NCI-H1092 (cell line): ENCODE measurements around the gene GJD3.
A peak's percentile ranks its signal among the peaks of the same experiment; 100 is the strongest.
"Not testable (repeated sequence)": the region's sequence is repeated elsewhere in the genome, so short reads cannot be mapped to it uniquely, and the experiment has no call there.

Experiments used
- DNase-seq: peaks from one replicate; lab custom pipeline; 2025; lab: John Stamatoyannopoulos, UW

Gene GJD3, protein sequence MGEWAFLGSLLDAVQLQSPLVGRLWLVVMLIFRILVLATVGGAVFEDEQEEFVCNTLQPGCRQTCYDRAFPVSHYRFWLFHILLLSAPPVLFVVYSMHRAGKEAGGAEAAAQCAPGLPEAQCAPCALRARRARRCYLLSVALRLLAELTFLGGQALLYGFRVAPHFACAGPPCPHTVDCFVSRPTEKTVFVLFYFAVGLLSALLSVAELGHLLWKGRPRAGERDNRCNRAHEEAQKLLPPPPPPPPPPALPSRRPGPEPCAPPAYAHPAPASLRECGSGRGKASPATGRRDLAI

DNA sequence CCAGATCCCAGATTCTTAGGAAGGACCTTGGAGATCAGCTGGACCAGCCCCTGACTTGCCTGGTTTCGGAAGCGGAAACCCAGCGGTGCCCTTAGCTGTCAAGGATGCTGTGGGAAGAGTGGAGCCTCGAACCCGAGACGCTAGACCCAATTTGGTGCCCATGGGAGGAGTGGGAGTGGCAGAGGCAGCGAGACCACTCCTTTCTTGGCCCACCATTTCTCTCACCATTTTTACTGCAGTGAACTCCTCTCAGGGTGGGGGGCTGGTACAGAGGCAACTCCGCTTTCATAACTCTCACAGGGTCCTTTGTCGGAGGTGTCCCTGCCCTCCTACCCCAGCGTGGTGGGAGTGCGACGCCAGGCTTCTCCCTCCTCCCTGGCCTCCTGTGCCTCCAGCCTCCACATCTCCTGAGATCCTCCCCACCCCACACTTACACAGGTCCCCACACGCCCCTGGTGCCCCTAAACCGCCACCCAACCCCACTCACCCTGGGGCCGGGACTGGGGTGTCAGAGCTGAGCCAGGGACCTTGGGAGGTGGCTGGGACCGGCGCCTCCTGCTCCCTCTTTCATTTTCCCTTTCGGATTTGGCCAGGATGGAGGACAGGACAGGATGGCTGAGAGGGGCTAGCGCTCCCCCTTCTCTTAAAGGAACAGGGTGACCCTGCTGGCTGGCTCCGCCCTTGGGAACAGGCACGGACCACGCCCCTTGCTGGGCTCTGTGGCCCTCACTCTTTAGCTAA is at the start of gene GJD3:
Gene GJD3 (minus strand): TSS at position 617 of the 741 bp plus-strand sequence. CDS start 922 bp downstream, outside the sequence.
- no peak for DNase-seq

DNA sequence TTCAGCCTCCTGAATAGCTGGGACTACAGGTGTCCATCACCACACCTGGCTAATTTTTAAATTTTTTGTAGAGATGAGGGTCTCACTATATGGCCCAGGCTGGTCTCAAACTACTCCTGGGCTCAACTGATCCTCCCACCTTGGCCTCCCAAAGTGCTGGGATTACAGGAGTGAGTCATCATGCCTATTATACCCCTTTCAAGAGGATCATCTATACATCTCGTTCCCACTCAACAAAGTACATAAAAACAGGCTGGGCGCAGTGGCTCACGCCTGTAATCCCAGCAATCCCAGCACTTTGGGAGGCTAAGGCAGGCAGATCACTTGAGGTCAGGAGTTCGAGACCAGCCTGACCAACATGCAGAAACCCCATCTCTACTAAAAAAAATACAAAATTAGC is 49.8 kb upstream of the GJD3 start:
- DNase-seq, result not testable (repeated sequence)

- DNase-seq, result no peak
Observed at GRCh38 chr17:40412880-40413279, 48.3 kb upstream of the GJD3 start.

DNA sequence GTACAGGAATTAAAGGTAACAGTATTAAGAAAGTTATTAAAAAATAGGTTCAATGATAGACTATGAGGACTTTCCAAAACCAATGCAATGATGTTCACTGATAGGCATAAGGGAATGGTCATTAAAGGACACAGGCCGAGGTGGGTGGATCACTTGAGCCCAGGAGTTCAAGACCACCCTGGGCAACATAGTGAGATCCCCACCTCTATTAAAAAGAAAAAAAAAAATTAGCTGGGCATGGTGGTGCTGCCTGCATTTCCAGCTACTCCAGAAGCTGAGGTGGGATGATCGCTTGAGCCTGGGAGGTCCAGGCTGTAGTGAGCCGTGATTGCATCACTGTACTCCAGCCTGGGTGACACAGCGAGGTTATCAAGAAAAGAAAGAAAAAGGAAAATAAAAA is 47.3 kb upstream of the GJD3 start:
- DNase-seq, result no peak

DNA sequence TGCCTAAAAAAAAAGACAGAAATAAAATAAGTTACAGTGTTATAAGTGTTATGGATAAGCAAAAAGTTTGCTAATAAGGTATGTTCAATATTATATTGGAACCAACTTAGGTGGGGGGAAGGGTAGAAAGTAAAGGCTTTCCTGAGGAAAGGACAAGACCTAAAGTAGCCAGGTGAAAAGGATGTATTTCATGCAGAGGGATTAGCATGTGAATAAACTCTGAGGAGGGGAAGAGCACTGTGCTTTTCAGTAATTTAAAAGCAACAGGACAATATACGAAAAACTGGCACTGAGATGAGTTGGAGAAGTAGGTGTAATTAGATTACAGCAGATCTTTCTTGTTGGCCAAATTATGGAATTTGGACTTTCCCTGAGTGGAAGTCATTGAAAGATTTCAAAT is 45.5 kb upstream of the GJD3 start:
- DNase-seq, result no peak

DNA sequence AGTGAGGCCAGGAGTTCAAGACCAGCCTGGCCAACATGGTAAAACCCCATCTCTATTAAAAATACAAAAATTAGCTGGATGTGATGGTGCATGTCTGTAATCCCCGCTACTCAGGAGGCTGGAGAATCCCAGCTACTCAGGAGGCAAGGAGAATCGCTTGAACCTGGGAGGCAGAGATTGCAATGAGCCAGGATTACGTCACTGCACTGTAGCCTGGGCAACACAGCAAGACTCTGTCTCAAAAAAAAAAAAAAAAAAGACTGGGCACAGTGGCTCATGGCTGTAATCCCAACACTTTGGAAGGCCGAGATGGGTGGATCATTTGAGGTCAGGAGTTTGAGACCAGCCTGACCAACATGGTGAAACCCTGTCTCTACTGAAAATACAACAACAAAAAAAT is 45.0 kb upstream of the GJD3 start:
- DNase-seq, result not testable (repeated sequence)

DNA sequence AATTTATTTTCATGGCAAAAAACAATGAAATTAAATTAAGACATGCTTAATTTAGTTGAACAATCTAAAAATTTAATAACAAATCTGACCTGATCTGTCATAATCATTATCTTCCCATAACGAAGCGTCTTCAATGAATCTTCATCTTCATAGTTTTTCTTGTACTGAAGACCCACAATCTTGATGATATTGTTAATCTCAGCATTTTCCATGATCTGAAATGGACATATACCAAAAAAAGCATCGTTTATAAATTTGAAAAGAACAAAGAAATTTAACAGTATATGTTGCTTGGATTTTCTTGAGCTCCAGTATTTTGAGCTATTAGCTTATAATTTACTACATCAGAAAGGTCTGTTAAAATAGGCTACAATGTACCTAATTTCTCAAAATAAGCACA is 42.9 kb upstream of the GJD3 start:
- DNase-seq, result no peak

DNA sequence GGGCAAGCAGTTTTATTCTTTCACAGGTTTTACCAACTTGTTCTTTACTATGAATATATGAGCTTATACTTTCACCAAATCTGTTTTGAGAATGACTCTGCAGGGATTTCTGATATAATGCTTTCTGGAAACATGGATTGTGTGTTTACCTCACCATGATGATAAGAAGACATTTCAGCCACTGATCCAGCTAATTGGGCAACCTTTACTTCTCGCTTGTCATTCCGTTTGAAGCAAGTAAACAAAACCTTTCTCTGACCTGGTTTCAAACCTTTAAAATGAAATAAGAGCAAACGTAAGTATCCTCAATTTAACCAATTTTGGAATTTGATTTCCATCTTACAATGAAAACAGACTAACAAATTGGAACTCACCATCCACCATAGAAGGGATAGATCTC is 39.5 kb upstream of the GJD3 start:
- no peak for DNase-seq

- no peak for DNase-seq
Observed at GRCh38 chr17:40402668-40403067, 38.1 kb upstream of the GJD3 start.

DNA sequence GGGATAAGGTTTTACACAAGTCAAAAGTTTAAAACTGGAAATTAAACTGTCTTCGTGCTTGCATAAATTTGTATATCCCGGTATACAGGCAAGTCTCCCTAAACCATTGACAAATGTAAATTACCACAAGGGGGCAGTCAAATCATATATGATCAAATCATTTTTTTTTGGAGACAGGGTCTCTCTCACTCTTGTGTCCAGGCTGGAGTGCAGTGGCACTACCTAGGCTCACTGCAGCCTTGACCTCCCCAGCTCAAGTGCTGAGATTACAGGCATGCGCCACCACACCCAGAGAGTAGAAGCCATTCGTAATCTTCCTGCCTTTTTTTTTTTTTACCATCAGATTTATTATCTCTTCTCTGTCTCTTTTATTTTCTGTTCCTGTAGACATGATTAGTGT is 34.6 kb upstream of the GJD3 start:
- peak; percentile 63 for DNase-seq

- not testable (repeated sequence) for DNase-seq
Observed at GRCh38 chr17:40386555-40386954, 22.0 kb upstream of the GJD3 start.

GRCh38 chr17:40382251-40382650 is 17.7 kb upstream of the GJD3 start:
- no peak for DNase-seq

DNA sequence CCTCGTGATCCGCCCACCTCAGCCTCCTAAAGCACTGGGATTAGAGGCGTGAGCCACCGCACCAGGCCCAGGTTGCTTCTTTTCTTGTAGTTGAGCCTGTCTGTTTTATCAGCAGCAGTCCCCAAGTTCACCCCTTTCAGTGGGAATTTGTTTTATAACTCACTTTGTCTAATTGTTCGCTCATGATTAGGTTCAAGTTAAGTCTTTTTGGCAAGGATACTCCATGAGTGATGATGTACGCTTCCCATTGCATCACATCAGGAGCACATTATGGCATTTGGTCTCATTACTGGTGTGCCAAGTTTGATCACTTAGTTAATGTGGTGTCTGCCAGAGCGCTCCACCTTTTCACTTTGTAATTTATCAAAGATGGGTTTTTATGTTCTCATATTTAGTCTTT is 14.4 kb upstream of the GJD3 start:
- DNase-seq, result no peak

GRCh38 chr17:40377832-40378231 is 13.3 kb upstream of the GJD3 start:
- no peak for DNase-seq

GRCh38 chr17:40376541-40376940 is 12.0 kb upstream of the GJD3 start:
- DNase-seq, result not testable (repeated sequence)

GRCh38 chr17:40375786-40376185 is 11.2 kb upstream of the GJD3 start:
- not testable (repeated sequence) for DNase-seq

DNA sequence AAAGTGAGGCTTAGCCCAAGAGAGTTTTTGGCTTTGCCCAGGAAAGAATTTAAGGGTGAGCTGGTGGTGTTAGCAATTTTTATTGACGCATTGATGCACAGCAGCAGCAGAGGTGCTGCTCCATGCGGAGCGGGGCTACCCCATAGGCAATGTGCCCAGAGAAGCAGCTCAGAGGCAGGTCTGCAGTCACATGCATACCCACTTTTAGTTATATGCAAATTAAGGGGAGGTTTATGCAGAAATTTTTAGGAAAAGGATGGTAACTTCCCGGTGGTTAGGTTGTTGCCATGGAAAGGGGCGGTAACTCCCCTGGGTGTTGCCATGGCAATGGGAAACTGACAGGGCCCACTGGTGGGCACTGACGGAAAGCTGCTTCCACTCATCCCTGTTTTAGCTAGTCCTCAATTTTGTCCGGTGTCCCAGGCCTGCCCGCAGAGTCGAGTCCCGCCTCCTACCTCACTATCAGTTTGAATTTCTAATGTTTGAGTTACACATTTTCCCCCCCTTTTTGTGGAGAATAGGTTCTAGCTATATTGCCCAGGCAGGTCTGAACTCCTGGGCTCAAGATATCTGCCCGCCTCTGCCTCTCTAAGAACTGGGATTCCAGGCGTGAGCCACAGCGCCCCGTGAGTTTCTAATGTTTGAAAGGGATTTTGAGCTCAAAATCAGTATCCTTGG is 10.4 kb upstream of the GJD3 start:
- no peak for DNase-seq

DNA sequence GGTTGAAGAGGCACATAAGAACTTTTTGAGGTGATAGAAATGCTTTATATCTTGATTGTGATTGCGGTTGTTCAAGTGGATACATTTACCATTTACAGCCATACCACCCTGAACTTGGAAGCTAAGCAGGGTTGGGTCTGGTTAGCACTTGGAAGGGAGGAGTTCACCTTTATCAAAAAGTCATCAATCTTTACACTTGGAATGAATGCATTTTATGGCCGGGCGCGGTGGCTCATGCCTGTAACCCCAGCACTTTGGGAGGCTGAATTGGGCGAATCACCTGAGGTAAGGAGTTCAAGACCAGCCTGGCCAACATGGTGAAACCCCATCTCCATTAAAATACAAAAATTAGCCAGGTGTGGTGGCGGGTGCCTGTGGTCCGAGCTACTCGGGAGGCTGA is 9.5 kb upstream of the GJD3 start:
- DNase-seq, result no peak

- no peak for DNase-seq
Observed at GRCh38 chr17:40373324-40373723, 8.8 kb upstream of the GJD3 start.

DNA sequence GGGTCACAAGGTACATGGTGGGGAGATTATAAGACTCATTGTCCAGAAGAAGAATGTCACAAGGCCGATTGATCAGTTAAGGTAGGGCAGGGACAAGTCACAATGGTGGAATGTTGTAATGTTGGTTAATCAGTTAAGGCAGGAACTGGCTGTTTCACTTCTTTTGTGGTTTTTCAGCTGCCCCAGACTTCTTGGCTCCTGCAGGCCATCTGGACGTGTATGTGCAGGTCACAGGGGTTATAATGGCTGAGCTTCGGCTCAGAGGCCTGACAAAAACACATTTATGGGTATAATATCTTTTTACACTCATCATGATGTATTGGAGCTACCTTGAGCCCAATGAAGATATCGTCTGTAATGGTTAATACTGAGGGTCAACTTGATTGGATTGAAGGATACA is 8.1 kb upstream of the GJD3 start:
- DNase-seq, result not testable (repeated sequence)

GRCh38 chr17:40372031-40372430 is 7.5 kb upstream of the GJD3 start:
- DNase-seq, result no peak

DNA sequence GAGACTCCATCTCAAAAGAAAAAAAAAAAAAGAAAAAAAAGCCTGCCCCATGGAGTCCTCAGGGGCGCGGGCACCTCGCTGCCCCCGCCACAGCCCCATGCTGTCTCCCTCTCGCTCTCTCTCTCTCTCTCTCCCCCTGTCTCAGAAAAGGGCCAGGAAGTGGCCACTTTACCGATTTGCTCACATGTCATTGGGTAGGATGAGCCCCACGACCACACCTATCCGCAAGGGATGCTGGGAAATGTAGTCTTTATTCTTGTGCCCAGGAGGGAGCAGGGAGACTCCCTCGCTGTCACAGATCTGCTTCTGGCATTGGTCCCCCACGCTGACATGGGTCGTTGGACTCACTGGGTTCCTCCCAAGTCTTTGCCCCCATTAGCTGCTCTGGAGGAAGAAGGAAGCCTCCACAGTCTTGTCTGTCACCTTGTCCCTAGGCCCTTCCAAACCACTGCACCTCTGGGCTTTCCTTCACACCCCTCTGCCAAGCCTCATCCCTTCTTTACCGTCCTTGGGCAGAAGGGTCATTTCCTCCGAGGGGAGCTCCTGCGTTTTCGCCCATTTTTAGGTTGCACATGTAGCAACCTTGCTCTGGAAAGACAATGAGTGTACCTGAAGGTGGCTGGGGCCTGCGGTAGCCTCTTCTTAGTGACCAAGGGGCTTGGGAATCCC is 6.9 kb upstream of the GJD3 start:
- DNase-seq, result no peak

- no peak for DNase-seq
Observed at GRCh38 chr17:40369923-40370322, 5.4 kb upstream of the GJD3 start.
